NCI-H2227 (cell line): ENCODE data around the gene AFG3L2.
A peak's percentile ranks its signal among the peaks of the same experiment; 100 is the strongest.
"Not testable (repeated sequence)": the region's sequence is repeated elsewhere in the genome, so short reads cannot be mapped to it uniquely, and the experiment has no call there.

ENCODE experiments used
- DNase-seq: peaks from one replicate; lab custom pipeline; 2025; ENCODE audit not compliant: unreplicated experiment; lab: John Stamatoyannopoulos, UW

The AFG3L2 gene

GRCh38 chr18:12376754-12377555 lies at the start of gene AFG3L2:
Gene AFG3L2 (minus strand): TSS chr18:12377227. CDS start chr18:12377082, 145 bp downstream.
- peak; percentile 99 for DNase-seq

GRCh38 chr18:12424252-12424651 lies 47.2 kb upstream of the AFG3L2 start:
- no peak for DNase-seq

GRCh38 chr18:12423820-12424219 lies 46.8 kb upstream of the AFG3L2 start:
- no peak for DNase-seq

- no peak for DNase-seq
These were observed 46.4 kb upstream of the AFG3L2 start for GRCh38 chr18:12423393-12423792.

- DNase-seq = no peak
These were observed 45.9 kb upstream of the AFG3L2 start for GRCh38 chr18:12422936-12423335.

GRCh38 chr18:12421732-12422131 lies 44.7 kb upstream of the AFG3L2 start:
- no peak for DNase-seq

GRCh38 chr18:12420821-12421421 lies 43.9 kb upstream of the AFG3L2 start:
- DNase-seq = peak; percentile 86

- no peak for DNase-seq
These were observed 40.7 kb upstream of the AFG3L2 start for GRCh38 chr18:12417687-12418086.

- DNase-seq = no peak
These were observed 39.2 kb upstream of the AFG3L2 start for GRCh38 chr18:12416098-12416729.

GRCh38 chr18:12411456-12411855 lies 34.4 kb upstream of the AFG3L2 start:
- DNase-seq = no peak

- not testable (repeated sequence) for DNase-seq
These were observed 33.7 kb upstream of the AFG3L2 start for GRCh38 chr18:12410747-12411146.

GRCh38 chr18:12410081-12410481 lies 33.1 kb upstream of the AFG3L2 start:
- DNase-seq = no peak

- DNase-seq = no peak
These were observed 32.4 kb upstream of the AFG3L2 start for GRCh38 chr18:12409469-12409868.

GRCh38 chr18:12408247-12408869 lies 31.3 kb upstream of the AFG3L2 start:
- peak; percentile 57 for DNase-seq

GRCh38 chr18:12406371-12407111 lies 29.5 kb upstream of the AFG3L2 start:
- no peak for DNase-seq

- no peak for DNase-seq
These were observed 28.0 kb upstream of the AFG3L2 start for GRCh38 chr18:12405066-12405465.

GRCh38 chr18:12403601-12404506 lies 26.8 kb upstream of the AFG3L2 start:
- no peak for DNase-seq

GRCh38 chr18:12401881-12402280 lies 24.9 kb upstream of the AFG3L2 start:
- no peak for DNase-seq

- no peak for DNase-seq
These were observed 22.2 kb upstream of the AFG3L2 start for GRCh38 chr18:12399231-12399630.

- DNase-seq = no peak
These were observed 21.6 kb upstream of the AFG3L2 start for GRCh38 chr18:12398625-12399024.
